Measurements from ENCODE around the gene PNLIPRP2. TPM values are rescaled to one million over a fixed set of nuclear protein-coding genes. Genes with fewer than 3 reads are reported as not detected.

The PNLIPRP2 gene
- total RNA-seq (2022) (not detected in 2 replicates), Bru-seq, nascent RNA (not detected), BruChase-seq, experiment 1, labeled RNA remaining after a 6-hour chase (not detected), BruChase-seq, experiment 2, labeled RNA remaining after a 2-hour chase (not detected)
- long read RNA-seq: 0 reads

DNA sequence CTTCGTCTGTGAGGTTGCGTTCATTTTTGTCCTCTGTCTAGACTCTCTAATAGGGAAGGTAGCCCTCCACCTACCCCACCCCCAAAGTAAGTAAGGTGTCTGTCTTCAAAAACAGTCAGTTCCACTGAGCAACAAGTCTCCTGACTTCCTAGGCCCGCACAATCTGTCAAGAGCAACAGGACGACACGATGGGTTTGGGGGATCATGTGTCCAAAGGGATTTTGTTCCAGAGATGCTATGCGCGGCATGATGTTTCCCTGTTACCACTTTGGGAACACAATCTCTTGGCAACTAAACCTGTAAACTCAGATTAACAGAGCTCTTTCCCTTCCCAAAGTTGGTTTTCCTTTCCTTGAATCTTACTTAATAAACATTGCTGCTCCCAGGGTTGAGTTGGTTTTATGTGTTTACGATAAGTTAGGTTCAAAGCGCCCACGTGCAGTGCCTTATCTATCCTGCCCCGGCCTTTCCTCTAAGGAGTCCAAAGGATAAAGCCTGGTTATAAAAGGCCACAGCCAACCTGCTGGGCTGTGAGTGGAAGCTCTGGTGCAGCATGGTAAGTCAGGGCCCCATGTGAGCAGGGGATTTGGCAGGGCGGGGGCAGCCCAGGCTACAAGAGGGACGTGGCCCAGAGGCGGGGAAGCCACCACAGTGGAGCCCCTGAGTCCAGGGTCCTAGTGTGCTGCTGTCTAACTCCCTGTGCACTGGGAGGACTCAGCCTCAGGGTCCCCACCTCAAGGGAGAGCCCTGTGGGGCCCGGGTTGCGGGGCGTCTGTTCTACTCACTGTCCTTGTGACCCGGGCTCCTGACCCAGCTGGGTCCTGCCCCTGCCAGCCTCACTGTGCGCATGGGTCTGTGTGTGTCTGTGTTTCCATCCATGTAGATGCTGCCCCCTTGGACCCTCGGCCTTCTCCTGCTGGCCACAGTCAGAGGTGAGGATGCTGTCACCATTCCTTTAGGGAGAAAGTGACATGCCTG, at the start of gene PNLIPRP2:
TSS of gene PNLIPRP2 (plus strand) at position 531 of the 978 bp plus-strand sequence.
- CTCF ChIA-PET: no interaction called here
- no peaks in the 10 kb centered on the region for H3K36me3 Mint-ChIP-seq (ENCODE audit: insufficient read depth, unreplicated experiment)
- BruUV-seq (replicated peaks): no TSS peak
- H3K4me1 Mint-ChIP-seq (ENCODE audit: low read depth, unreplicated experiment): no peaks in the 10 kb centered on the region
- intact Hi-C loops (cut with micrococcal nuclease; ENCODE audit: unreplicated experiment): loop anchor here (10.0 kb wide), 1 partner anchor 554 kb away; no protein-coding TSS in a partner anchor
- DNase-seq: no peak
- H3K9me3 Mint-ChIP-seq (ENCODE audit: low read depth, unreplicated experiment): no peaks in the 10 kb centered on the region
- TF ChIP-seq, protein P1, sequence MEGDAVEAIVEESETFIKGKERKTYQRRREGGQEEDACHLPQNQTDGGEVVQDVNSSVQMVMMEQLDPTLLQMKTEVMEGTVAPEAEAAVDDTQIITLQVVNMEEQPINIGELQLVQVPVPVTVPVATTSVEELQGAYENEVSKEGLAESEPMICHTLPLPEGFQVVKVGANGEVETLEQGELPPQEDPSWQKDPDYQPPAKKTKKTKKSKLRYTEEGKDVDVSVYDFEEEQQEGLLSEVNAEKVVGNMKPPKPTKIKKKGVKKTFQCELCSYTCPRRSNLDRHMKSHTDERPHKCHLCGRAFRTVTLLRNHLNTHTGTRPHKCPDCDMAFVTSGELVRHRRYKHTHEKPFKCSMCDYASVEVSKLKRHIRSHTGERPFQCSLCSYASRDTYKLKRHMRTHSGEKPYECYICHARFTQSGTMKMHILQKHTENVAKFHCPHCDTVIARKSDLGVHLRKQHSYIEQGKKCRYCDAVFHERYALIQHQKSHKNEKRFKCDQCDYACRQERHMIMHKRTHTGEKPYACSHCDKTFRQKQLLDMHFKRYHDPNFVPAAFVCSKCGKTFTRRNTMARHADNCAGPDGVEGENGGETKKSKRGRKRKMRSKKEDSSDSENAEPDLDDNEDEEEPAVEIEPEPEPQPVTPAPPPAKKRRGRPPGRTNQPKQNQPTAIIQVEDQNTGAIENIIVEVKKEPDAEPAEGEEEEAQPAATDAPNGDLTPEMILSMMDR (IDR thresholded peaks at IDR 0.05; ENCODE audit: unreplicated experiment): no peak
- peaks cover 48% of the 10 kb centered on the region for H3K27me3 Mint-ChIP-seq (ENCODE audit: unreplicated experiment)
- H3K27ac Mint-ChIP-seq (ENCODE audit: unreplicated experiment): no peak within 1 kb of the TSS
- no peak within 1 kb of the TSS for H3K4me3 Mint-ChIP-seq (ENCODE audit: low read depth, unreplicated experiment)

- CTCF ChIA-PET: no interaction called here
- no peak for DNase-seq
- Mint-ChIP-seq H3K27ac (ENCODE audit: unreplicated experiment) (no peak overlapping the region), H3K27me3 (ENCODE audit: unreplicated experiment) (no peaks in the 10 kb centered on the region), H3K9me3 (ENCODE audit: low read depth, unreplicated experiment) (no peaks in the 10 kb centered on the region), H3K36me3 (ENCODE audit: insufficient read depth, unreplicated experiment) (no peaks in the 10 kb centered on the region), H3K4me3 (ENCODE audit: low read depth, unreplicated experiment) (no peak overlapping the region), H3K4me1 (ENCODE audit: low read depth, unreplicated experiment) (no peaks in the 10 kb centered on the region)
- BruUV-seq (replicated peaks): no TSS peak
- TF ChIP-seq, protein P1 (IDR thresholded peaks at IDR 0.05; ENCODE audit: unreplicated experiment): no peak
- intact Hi-C loops (cut with micrococcal nuclease; ENCODE audit: unreplicated experiment): no loop called here
These were observed 46.0 kb upstream of the PNLIPRP2 start for GRCh38 chr10:116574797-116575196.

DNA sequence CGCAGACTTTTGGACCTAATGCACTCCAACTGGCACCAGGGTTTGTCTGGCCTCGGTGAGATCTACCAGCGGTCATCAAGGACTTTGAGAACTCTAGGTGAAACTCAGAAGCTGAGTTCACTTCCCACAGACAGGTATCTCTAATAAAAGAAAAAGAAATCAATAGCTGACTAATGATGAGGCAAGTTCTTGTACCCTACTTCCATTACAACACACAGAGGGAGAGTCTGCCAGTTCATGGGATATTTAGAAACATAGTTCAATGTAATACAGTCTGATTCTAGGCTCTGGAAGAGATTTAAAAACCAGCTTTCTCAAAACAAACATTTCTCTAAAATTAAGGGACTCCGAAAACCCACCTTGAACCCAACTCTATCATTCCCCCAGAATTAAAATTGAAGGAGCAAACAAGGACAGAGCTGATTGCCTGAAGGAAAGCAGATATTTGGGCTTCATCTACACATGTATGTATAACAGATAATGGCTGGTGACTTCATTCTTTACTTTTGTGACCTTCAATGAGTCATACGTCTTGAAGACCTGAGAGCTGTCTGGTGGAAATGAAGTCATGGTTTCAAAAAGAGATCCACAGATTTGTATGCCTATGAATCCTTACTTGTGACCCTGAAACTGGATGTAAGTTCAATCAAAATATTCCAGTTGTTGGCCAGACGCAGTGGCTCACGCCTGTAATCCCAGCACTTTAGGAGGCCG, 32.7 kb upstream of the PNLIPRP2 start:
- Mint-ChIP-seq H3K9me3 (ENCODE audit: low read depth, unreplicated experiment) (peaks cover 4% of the 10 kb centered on the region), H3K4me3 (ENCODE audit: low read depth, unreplicated experiment) (no peak overlapping the region), H3K4me1 (ENCODE audit: low read depth, unreplicated experiment) (no peaks in the 10 kb centered on the region), H3K27me3 (ENCODE audit: unreplicated experiment) (no peaks in the 10 kb centered on the region), H3K36me3 (ENCODE audit: insufficient read depth, unreplicated experiment) (no peaks in the 10 kb centered on the region), H3K27ac (ENCODE audit: unreplicated experiment) (no peak overlapping the region)
- intact Hi-C loops (cut with micrococcal nuclease; ENCODE audit: unreplicated experiment): no loop called here
- no TSS peak for BruUV-seq (replicated peaks)
- CTCF ChIA-PET: no interaction called here
- DNase-seq: no peak
- TF ChIP-seq, protein P1 (IDR thresholded peaks at IDR 0.05; ENCODE audit: unreplicated experiment): no peak

DNA sequence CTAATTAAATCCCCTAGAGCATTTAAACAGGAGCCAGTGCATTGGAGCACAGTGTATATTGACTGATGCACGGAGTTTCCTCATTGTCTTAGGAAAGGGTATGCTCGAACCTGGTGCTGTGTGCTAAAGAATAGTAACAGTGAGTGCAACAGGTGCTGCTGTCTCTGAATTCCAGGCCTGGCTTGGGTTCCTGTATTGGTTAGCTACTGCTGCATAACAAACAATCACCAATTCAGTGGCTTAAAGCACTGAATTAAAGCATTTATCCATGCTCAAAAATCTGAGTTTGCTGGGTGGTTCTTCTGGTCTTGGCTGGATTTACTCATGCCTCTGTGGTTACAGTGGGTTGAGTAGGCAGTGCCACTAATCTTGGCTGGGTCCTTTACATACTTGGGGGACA, 31.8 kb upstream of the PNLIPRP2 start:
- BruUV-seq (replicated peaks): no TSS peak
- TF ChIP-seq, protein P1 (IDR thresholded peaks at IDR 0.05; ENCODE audit: unreplicated experiment): no peak
- CTCF ChIA-PET: no interaction called here

More for the DNA sequence above, 31.8 kb upstream of the PNLIPRP2 start:
- no peaks in the 10 kb centered on the region for H3K36me3 Mint-ChIP-seq (ENCODE audit: insufficient read depth, unreplicated experiment)
- H3K4me1 Mint-ChIP-seq (ENCODE audit: low read depth, unreplicated experiment): no peaks in the 10 kb centered on the region
- intact Hi-C loops (cut with micrococcal nuclease; ENCODE audit: unreplicated experiment): no loop called here
- no peak overlapping the region for H3K4me3 Mint-ChIP-seq (ENCODE audit: low read depth, unreplicated experiment)
- H3K27me3 Mint-ChIP-seq (ENCODE audit: unreplicated experiment): no peaks in the 10 kb centered on the region
- H3K27ac Mint-ChIP-seq (ENCODE audit: unreplicated experiment): no peak overlapping the region
- H3K9me3 Mint-ChIP-seq (ENCODE audit: low read depth, unreplicated experiment): peaks cover 4% of the 10 kb centered on the region
- no peak for DNase-seq

All from Calu3 (cell line).